Retinal pigment epithelial cell (primary cell): ENCODE results near the gene LRRC1.

Experiments
- DNase-seq: peaks from one replicate; pipeline ENCODE4 v3.0.0-alpha.2; 2010; ENCODE audit warnings: low read depth
- H3K4me3 ChIP-seq: 2 replicates; pipeline ENCODE4 v1.5.1; 2011; ENCODE audit warnings: mild to moderate bottlenecking, low read length, control low read depth, moderate library complexity
- TF ChIP-seq, protein P1 (sequence below): conservative IDR thresholded peaks from 2 replicates; pipeline ENCODE4 v1.5.1; 2011; ENCODE audit warnings: low read depth, low read length, control low read depth, inconsistent platforms

The LRRC1 gene

GRCh38 chr6:53879608-53880007, 84.8 kb downstream of the LRRC1 start:
- TF ChIP-seq, protein P1, sequence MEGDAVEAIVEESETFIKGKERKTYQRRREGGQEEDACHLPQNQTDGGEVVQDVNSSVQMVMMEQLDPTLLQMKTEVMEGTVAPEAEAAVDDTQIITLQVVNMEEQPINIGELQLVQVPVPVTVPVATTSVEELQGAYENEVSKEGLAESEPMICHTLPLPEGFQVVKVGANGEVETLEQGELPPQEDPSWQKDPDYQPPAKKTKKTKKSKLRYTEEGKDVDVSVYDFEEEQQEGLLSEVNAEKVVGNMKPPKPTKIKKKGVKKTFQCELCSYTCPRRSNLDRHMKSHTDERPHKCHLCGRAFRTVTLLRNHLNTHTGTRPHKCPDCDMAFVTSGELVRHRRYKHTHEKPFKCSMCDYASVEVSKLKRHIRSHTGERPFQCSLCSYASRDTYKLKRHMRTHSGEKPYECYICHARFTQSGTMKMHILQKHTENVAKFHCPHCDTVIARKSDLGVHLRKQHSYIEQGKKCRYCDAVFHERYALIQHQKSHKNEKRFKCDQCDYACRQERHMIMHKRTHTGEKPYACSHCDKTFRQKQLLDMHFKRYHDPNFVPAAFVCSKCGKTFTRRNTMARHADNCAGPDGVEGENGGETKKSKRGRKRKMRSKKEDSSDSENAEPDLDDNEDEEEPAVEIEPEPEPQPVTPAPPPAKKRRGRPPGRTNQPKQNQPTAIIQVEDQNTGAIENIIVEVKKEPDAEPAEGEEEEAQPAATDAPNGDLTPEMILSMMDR: no peak
- DNase-seq: no peak
- no peak overlapping the region for H3K4me3 ChIP-seq

DNA sequence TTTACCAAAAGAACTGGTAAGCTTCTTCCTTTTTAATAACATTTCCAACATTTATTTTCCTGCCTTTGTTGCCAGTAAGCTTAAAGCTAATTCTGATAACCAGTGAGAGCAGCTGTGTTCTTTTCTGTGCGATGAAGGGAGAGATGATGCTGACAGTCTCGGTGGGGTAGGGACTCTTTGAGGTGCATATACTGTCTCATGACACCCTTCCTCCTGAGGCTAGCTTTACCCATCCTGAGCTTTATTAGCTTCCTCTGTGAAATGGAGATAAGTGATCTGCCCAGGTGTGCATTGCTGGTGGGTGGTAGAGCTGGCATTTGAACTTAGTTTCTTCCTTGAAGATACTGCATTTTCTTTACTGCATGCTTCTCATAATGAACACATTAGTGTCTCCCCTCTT, 92.5 kb downstream of the LRRC1 start:
- TF ChIP-seq, protein P1: no peak
- no peak for DNase-seq
- no peak overlapping the region for H3K4me3 ChIP-seq

DNA sequence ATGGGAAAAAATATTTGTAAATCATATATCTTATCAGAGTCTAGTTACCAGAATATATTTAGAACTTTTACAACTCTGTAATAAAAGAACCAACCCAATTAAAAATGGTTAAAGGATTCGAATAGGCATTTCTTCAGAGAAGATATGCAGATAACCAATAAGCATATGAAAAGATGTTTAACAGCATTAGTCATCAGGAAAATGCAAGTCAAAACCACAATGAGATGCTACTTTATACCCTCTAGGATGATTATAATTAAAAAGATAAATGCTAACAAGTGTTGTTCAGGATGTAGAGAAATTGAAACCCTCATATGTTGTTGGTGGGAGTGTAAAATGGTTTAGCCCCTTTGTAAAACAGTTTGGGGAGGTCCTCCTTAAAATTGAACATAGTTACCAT, 94.1 kb downstream of the LRRC1 start:
- TF ChIP-seq, protein P1: no peak
- no peak overlapping the region for H3K4me3 ChIP-seq
- DNase-seq: no peak

DNA sequence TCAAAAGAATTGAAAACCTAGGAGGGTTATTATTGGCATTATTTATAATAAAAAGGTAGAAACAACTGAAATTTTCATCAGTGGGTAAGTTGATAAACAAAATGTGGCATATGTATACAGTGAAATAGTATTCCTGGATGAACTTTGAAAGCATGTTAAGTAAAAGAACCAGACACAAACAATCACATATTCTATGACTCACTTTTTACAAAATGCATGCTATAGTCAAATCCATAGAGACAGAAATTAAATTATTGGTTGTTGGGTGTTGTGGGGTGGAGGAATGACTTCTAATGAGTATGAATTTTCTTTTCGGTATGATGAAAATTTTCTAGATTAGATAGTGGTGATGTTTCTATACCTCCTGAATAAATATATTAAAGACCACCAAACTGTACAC, 94.6 kb downstream of the LRRC1 start:
- no peak for DNase-seq
- TF ChIP-seq, protein P1: no peak
- H3K4me3 ChIP-seq: no peak overlapping the region

DNA sequence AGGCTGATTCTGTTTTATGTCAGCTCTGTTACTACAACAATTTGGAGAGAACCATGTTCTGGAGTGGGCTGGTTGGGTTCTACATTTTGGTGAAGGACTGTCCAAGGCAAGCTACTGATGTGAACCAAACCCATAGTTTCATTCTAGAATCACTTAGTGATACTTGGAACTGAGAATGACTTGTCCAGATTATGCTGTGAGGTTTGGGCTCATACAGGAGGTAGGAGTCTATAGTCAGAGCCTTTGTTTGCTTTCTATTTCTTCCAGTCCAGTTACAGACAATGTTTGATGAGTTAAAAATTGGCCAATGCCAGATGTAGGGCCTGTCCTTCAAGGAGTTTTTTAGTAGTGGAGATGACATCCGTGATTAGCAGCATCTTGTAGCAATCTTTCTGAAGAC, 97.9 kb downstream of the LRRC1 start:
- TF ChIP-seq, protein P1: no peak
- no peak for DNase-seq
- H3K4me3 ChIP-seq: no peak overlapping the region

- TF ChIP-seq, protein P1: no peak
- peak; percentile 19 for DNase-seq
- H3K4me3 ChIP-seq: no peak overlapping the region
Observed at GRCh38 chr6:53894091-53894490, 99.3 kb downstream of the LRRC1 start.

GRCh38 chr6:53896196-53896595, 101.4 kb downstream of the LRRC1 start:
- peak; percentile 31 for DNase-seq
- TF ChIP-seq, protein P1: no peak
- H3K4me3 ChIP-seq: no peak overlapping the region
